ENCODE data around the gene SHISA7. TPM values are rescaled to one million over a fixed set of nuclear protein-coding genes. Genes with fewer than 3 reads are reported as not detected.

The SHISA7 gene
- total RNA-seq, 2 donors from 2014 or later: not detected

GRCh38 chr19:55400281-55401087 lies 42.6 kb downstream of the SHISA7 start:
- Histone ChIP-seq H3K9me3 (no peaks in the 10 kb centered on the region), H3K4me1 (ENCODE audit: control insufficient read depth in 1 of 2, low read depth in 2 of 2) (peaks cover 0 to 3% of the 10 kb centered on the region in 2 donors), H3K4me3 (no peak overlapping the region), H3K27ac (no peak overlapping the region), H3K36me3 (peaks cover 17% of the 10 kb centered on the region), H3K27me3 (replicated peaks; ENCODE audit: insufficient read depth) (no peaks in the 10 kb centered on the region)
- DNase-seq (ENCODE audit: low spot score) (no peak), ATAC-seq (ENCODE audit: insufficient number of reproducible peaks, low FRiP score, low read depth) (no peak)
- TF ChIP-seq CTCF (IDR thresholded peaks at IDR 0.05): no peak

- TF ChIP-seq CTCF (IDR thresholded peaks at IDR 0.05): no peak
- DNase-seq (ENCODE audit: low spot score) (no peak), ATAC-seq (ENCODE audit: insufficient number of reproducible peaks, low FRiP score, low read depth) (no peak)
- no peaks in the 10 kb centered on the region for H3K27me3 ChIP-seq (replicated peaks; ENCODE audit: insufficient read depth)
- no peaks in the 10 kb centered on the region for H3K9me3 ChIP-seq
- peaks cover 16% of the 10 kb centered on the region for H3K36me3 ChIP-seq
- H3K27ac ChIP-seq: no peak overlapping the region
- no peak overlapping the region for H3K4me3 ChIP-seq
- H3K4me1 ChIP-seq (ENCODE audit: control insufficient read depth in 1 of 2, low read depth in 2 of 2): no peaks in the 10 kb centered on the region
Observed at GRCh38 chr19:55398200-55398925, 44.7 kb downstream of the SHISA7 start.

GRCh38 chr19:55392820-55393761 lies 50.0 kb downstream of the SHISA7 start:
- Histone ChIP-seq H3K27me3 (replicated peaks; ENCODE audit: insufficient read depth) (no peaks in the 10 kb centered on the region), H3K36me3 (peaks cover 2% of the 10 kb centered on the region), H3K4me1 (ENCODE audit: control insufficient read depth in 1 of 2, low read depth in 2 of 2) (peaks cover 2 to 18% of the 10 kb centered on the region in 2 donors), H3K4me3 (no peak overlapping the region), H3K9me3 (no peaks in the 10 kb centered on the region), H3K27ac (no peak overlapping the region)
- no peak for TF ChIP-seq CTCF (IDR thresholded peaks at IDR 0.05)
- DNase-seq (ENCODE audit: low spot score) (no peak), ATAC-seq (ENCODE audit: insufficient number of reproducible peaks, low FRiP score, low read depth) (no peak)

GRCh38 chr19:55391702-55392615 lies 51.1 kb downstream of the SHISA7 start:
- no peaks in the 10 kb centered on the region for H3K9me3 ChIP-seq
- TF ChIP-seq CTCF (IDR thresholded peaks at IDR 0.05): no peak
- no peaks in the 10 kb centered on the region for H3K27me3 ChIP-seq (replicated peaks; ENCODE audit: insufficient read depth)
- H3K27ac ChIP-seq: no peak overlapping the region
- peaks cover 13 to 29% of the 10 kb centered on the region in 2 donors for H3K4me1 ChIP-seq (ENCODE audit: control insufficient read depth in 1 of 2, low read depth in 2 of 2)
- H3K36me3 ChIP-seq: peaks cover 9% of the 10 kb centered on the region
- DNase-seq (ENCODE audit: low spot score) (no peak), ATAC-seq (ENCODE audit: insufficient number of reproducible peaks, low FRiP score, low read depth) (no peak)
- H3K4me3 ChIP-seq: no peak overlapping the region

Measured in thoracic aorta (tissue), 2 donors.